ENCODE measurements around the gene PKP4.
"Not testable (repeated sequence)": the region's sequence is repeated elsewhere in the genome, so short reads cannot be mapped to it uniquely, and the experiment has no call there.

The PKP4 gene

DNA sequence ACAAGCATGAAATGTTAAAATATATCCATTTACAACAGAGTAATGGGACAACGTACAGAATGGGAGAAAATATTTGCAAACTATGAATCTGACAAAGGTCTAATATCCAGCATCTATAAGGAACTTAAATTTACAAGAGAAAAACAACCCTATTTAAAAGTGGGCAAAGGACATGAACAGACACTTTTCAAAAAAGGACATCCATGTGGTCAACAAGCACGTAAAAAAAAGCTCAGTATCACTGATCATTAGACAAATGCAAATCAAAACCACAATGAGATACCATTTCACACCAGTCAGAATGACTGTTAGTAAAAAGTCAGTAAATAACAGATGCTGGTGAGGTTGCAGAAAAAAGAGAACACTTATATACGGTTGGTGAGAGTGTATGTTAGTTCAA lies 16.1 kb downstream of the PKP4 start:
- DNase-seq (ENCODE audit: low read depth in 1 of 2, low spot score in 1 of 2): not testable (repeated sequence)

DNA sequence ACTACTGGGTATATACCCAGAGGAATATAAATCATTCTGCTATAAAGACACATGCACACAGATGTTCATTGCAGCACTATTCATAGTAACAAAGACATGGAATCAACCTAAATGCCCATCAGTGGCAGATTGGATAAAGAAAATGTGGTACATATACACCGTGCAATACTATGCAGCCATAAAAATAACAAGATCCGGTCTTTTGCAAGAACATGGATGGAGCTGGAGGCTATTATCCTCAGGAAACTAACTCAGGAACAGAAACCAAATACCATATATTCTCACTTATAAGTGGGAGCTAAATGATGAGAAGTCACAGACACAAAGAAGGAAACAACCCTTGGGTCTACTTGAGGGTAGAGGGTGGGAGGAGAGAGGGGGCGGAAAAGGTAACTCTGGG lies 16.5 kb downstream of the PKP4 start:
- DNase-seq (ENCODE audit: low read depth in 1 of 2, low spot score in 1 of 2): not testable (repeated sequence)

DNA sequence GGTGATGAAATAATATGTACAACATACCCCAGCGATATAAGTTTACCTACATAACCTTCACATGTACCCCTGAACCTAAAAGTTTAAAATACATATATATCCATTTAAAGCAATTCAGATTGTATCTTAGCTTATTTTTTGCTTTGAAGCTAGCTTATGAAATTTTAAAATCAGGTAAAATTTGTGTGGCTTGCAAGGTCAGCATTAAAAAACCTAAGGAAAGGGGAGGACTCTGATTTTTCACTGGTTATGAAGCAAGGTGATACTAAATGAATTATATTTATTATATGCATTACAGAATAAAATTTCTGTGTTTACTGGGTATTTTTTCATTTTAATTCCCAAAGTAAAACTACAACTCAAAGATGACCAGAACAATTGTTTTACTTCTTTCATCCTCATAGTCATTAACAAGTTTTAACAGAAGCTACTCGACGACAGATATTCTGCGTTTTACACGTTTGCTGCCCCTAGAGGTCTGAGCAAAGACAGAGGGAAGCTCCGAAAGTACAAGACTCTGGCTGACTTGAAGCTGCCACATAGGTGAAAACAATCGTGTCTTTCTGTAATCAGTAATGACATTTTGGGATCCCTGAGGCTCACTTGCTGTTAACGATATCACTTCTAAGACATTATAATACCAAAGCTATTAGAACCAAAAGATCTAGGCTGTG lies 17.1 kb downstream of the PKP4 start:
- DNase-seq (ENCODE audit: low read depth in 1 of 2, low spot score in 1 of 2): no peak

DNA sequence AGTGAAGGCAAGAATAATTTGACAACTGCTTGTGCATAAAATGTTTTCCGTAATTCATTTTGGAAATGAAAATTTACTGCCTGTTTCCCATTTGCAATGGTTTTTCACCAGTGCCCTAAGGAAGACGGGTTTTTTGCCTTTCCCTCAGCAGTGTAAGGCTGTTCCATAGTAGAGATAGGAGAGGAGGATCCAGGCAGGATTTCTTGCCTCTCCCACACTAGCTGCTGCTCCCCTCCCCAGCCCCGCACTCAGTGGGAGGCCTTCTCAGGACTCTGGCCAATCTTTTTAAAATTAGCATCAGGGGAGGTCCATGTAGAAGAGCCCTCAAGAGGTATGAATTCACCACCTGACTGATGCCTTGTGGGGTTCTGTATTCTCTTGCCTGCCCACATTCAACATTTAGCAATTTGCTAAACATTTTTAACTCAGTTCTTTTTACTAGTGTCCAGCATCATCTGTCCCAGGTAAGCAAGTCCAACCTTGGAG lies 17.8 kb downstream of the PKP4 start:
- DNase-seq (ENCODE audit: low read depth in 1 of 2, low spot score in 1 of 2): not testable (repeated sequence)

DNA sequence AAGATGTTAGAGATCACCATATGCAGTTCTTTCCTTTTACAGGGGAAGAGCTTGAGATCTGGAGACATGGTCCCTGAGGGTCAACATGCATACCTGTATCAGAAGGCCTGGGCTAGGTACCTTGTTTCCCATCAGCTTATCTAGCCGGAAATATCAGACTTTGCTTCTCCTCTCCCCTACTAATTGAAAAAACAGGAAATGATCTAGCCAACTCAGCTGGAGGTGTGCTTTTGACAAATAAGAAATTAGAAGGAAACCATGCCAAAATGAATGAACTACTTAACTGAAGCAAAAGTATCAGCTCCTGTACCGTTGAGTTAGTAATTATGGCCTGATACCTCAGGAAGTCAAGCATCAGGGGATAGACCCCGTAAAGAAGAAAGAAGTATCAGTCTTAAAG lies 20.4 kb downstream of the PKP4 start:
- no peak for DNase-seq (ENCODE audit: low read depth in 1 of 2, low spot score in 1 of 2)

DNA sequence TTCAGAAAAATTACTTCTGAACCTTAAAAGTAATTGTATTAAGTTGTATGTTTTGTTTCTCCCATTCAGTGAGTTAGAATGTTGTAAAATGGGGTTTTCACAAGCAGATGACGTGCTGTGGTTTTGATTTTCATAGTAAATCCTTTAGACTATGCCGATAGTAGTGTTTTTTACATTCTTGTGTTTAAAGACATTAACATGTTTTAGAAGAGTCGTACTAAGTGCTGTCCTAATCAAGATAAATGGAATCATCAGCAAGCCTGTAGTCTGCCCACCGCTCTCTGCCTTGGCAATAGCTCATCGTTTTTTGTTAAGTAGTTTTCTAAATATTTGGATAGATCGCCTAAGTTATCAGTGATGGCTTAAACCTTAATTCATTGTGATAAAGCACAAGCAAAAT lies 21.5 kb downstream of the PKP4 start:
- no peak for DNase-seq (ENCODE audit: low read depth in 1 of 2, low spot score in 1 of 2)

DNA sequence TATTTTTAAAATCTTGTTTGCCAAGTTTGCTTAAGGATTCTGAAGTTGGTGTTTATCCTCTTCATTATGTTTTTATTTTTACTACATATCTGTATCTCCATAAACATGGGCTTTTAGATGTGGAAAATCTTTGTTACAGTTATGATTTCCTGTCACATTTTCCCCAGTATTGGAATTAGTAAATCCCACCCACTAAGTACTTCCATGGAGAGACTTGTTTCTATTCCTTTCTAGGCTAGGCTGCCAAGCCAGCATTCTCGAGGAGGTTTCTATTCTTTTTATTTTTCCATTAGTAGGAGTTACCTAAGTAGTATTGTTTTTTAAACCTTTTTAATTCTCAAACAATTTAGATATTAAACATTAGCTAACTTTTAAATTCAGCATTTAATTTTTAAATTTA lies 22.1 kb downstream of the PKP4 start:
- DNase-seq (ENCODE audit: low read depth in 1 of 2, low spot score in 1 of 2): no peak

DNA sequence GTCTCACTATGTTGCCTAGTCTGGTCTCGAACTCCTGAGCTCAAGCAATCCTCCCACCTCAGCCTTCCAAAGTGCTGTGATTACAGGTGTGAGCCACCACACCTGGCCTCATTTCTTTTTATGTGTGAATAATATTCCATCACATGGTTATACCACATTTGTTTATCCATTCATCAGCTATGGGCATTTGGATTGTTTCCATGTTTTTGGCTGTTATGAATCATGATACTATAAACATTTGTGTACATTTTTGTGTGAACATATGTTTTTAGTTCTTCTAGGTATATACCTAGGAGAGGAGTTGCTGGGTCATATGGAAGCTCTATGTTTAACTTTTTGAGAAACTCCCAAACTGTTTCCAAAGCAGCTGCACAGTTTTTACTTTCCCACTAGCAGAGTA lies 24.4 kb downstream of the PKP4 start:
- DNase-seq (ENCODE audit: low read depth in 1 of 2, low spot score in 1 of 2): no peak

DNA sequence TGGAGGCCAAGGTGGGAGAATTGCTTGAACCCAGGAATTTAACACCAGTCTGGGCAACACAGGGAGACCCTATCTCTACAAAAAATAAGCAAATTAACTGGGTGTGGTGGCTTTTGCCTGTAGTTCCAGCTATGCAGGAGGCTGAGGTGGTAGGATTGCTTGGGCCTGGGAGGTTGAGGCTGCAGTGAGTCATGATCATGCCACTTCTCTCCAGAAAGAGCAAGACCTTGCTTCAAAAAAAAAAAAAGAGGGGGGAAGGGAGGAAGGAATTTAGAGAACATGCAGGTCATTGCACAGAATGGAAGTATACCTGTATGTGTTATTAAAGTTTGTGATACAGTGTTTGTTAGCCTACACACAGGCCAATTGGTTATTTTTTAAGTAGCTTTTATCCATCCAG lies 25.8 kb downstream of the PKP4 start:
- DNase-seq (ENCODE audit: low read depth in 1 of 2, low spot score in 1 of 2): no peak

DNA sequence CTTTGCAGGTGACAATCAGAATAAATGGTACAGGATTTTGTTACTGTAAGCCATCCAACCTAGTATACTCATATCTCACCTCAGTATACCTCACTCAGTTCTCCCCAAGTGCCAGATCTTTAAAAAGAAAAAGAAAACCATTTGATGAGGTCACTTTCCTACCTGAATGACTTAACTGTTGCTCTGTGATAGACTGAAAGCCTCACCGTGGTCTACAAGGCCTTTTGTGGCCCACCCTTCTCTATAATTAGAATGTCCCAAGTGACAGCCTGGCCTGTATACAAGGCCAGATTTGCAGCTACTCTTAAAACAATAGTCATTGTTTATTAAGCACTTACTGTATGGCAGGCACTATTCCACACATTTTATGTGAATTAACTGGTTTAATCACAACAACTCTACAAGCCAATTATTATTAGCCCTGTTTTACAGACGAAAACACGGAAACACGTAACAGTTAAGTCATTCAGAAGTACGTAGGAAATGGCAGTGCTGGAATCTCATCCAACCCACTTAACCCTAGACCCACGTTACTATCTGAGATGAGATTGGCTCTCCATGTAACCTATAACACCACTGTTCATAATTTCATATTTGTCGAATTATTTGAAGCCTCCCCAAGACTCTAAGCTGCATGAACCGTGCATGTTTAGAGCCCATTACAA lies 28.3 kb downstream of the PKP4 start:
- DNase-seq (ENCODE audit: low read depth in 1 of 2, low spot score in 1 of 2): no peak

DNA sequence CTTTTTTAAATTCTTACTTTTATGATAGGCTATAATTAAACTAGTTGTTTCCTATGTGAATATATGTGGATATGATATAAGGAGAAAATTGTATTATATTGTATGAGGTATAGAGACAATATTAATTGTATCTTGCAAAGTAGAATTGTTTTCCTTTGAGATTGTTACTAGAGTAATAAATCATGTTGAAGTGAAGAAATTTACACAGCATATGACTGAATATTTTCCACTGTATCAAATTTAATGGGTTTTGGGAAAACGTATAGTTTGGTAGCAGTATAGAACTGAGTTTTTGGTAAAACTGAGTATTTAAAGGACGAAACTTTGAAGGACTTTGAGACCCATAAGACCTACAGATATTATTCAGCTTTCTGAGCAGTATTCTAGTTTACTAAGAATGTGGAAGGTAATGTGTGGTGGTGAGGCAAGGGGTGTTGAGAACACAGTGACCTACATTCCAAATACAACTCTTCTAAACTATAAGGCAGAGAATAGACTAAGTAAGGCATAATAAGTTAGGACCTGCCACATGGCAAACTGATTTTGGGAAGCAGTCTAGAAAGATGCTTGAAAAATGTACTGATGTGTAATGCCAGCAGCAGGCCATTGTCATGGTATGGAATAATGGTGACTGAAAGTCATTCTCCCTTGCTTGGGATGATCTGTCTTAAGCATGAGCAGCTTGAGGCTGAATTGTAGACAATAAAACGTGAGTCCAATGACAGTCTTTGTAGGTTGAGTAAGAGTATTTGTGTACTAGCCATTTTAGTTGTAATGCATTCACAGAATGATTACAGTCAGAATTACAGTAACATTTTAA lies 29.6 kb downstream of the PKP4 start:
- no peak for DNase-seq (ENCODE audit: low read depth in 1 of 2, low spot score in 1 of 2)

DNA sequence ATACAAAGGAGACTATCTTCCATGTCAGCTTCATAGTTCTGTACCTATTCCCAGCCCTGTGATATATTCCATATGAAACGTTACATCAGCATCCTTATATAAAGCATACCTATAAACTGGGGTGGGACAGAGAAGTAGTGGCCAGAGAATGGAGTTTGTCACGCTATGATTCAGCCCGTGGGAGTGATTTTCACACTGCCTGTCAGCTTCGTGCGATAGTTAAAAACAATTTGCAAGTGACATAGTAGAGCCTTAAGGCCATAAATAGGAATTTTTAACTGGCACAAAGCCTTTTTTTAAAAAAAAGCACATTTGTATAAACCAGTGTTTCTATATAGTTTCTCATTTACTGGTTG lies 30.2 kb downstream of the PKP4 start:
- DNase-seq (ENCODE audit: low read depth in 1 of 2, low spot score in 1 of 2): no peak

DNA sequence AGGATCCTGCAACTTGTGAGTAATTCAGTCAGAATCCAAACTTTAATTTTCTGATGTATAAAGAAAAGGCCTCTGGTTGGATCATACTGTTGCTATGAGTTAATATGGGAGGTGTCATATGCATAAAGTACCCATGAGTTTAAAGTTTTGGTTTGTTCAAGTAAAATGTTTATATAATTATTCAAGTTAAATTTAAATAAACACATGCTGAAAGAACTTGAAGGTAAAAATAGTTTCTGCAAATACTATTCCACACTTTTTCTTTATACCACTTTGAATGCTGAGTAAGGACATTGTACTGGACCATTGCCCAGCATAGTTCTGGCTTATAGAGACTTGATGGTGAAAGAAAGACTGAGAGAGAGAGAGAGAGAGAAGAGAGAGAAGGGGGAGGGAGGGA lies 30.7 kb downstream of the PKP4 start:
- no peak for DNase-seq (ENCODE audit: low read depth in 1 of 2, low spot score in 1 of 2)

DNA sequence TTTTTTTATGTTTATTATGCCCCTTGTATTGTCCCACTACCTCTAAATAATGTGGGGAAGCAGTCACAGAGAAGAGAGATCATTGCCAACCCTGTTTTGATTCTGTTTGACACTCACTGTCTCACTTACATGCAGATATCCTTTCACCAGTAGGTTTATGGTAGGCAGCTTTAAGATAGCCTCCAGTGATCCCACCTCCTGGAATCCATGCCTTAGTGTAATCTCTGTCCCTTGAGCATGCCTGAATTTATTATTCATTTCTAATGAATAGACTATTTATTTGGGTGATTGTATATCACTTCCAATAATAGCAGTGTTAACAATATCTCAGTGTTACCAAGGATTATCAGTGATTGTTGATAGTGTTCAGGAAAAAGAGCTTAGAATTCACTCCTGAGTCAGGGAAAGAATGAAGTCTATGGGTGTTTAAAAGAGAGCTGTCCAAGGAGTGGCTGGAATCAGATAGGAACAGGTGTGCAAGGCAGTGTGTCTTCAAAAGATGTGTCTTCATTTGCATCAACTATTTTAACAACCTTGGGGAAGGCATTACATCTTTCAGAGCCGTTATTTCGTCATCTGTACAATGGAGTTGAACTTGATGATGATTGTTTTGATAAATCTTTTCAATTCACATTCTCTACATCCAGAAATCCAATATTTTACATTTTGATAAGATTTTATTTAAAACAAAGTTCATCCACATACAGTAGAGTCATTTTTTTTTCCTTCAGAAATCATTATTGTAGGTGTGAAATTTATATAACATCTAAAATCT lies 31.9 kb downstream of the PKP4 start:
- DNase-seq (ENCODE audit: low read depth in 1 of 2, low spot score in 1 of 2): no peak

DNA sequence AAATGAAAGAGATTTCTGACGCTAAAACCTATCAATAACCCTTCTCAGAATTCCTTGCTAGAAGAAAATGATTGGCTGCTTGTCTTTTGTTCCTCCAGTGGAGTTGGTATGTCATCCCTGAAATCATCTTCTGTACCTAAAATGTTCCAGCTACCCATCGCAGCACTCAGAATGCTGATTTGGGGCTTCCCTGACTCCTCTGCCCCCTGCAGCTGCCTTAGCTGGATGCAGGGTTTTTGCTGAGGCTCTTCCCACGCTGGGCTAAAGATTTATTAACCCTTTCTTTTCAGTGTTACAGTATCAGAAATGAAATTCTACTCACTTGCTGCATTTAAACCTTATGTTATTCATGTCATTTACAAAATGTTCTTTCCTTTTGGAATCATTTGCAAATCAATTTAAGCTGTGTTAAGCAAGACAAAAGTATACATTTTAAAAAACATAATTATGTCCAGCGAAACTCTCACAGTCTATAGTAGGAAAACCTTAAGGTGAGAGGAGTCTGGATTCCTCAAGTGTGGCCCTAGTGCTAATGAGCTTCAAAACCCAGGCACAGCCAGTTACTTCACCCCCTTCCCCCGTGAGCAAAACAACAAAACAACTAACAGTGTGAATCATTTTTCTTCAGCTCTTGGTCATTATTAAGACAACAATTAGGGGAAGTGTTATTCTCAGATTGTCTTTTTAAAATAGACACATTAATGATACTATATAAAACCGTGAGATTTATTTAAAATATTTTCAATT lies 32.8 kb downstream of the PKP4 start:
- DNase-seq (ENCODE audit: low read depth in 1 of 2, low spot score in 1 of 2): no peak

DNA sequence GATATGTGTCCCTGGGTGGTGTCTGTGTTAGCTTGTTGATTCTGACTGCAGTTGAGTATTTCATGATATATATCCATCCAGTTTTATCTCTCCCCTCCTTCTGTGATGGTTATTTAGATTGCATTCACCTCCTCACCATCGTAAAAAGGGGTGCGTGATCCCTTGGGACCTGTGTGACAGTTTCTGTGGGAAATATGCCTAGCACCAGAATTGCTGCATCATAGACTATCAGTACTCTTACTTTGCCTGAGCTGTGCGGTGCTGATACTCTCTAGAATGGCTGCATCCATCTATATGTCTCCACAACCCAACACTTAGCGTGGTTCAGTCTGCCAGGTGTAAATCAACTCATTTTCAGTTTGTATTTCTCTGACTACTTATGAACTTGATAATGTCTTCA lies 34.3 kb downstream of the PKP4 start:
- no peak for DNase-seq (ENCODE audit: low read depth in 1 of 2, low spot score in 1 of 2)

DNA sequence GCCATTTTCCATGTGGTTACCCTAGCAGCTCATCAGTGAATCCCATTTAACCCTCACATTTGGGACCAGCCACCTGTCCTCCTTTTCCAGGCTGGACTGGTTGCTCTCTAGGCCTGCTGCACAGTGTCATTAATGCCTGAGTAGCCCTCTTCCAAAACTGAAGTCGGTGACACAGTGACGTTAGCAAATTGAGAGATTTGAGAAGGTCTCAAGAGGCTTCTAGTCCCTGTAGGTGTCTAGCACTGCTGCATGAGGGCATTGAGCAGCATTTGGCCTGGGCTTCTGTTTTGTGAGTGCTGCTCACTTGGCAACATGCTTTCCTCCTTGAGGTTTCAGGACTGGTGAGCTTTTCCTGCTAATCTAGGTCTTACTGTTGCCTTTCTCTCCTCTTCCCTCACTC lies 36.7 kb downstream of the PKP4 start:
- no peak for DNase-seq (ENCODE audit: low read depth in 1 of 2, low spot score in 1 of 2)

DNA sequence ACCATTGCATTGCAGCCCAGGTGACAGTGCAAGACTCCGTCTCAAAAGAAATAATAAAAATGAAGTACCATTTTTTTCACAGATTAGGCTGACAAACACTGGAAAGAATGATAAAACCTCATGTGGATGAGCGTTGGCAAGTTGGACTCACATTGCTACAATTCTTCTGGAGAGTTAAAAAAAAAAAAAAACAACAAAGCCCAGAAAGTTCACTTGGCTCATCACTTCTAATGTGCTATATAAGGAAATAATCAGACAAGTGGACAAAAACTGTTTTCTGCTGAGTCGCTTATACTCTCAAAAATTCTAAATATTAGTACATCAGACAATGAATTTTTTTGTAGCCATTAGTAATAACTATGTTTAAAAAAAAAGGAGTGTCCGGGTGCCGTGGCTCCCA lies 38.4 kb downstream of the PKP4 start:
- DNase-seq (ENCODE audit: low read depth in 1 of 2, low spot score in 1 of 2): no peak

DNA sequence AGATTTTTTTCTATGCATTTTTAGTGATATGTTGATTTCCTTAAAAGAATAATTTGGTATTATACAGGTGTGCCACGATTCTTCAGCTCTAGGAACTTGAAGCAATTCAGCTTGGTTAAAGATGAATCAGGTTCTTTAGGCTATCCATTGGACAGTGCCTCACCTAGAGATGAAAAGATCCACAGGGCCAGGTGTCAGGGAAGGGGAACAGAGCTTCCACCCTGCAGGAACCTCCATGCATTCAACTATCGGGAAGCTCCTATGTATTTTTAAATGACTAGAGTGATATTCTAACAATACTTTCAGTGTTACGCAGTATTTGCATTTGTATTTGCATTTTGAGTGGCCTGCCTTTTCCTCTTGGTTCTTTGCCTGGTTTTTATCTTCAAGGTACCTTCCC lies 40.2 kb downstream of the PKP4 start:
- no peak for DNase-seq (ENCODE audit: low read depth in 1 of 2, low spot score in 1 of 2)

DNA sequence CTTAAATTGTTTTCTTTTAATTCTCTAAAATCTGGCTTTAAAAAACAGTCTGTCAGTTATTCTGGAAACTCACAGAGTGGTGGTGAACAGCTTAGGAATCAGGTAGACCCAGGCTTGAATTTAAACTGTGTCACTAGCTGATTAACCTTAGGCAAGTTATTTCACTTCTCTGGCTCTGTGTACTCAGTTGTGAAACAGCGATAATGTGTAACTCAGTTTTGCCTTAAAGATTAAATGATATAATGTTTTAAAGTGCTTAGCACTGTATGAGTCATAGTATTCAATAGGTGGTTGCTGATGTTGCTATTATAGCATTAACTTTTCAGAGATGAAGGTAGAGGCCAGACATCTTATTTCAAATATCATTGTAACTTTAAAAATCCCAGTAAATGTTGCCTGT lies 40.7 kb downstream of the PKP4 start:
- no peak for DNase-seq (ENCODE audit: low read depth in 1 of 2, low spot score in 1 of 2)

All from activated T-helper 1 cell treated with anti-CD3 and anti-CD28 coated beads, Interleukin-2, amount 50 U/mL, for 16 hours (primary cell).